GM10248 (cell line): ENCODE measurements around the gene SPC24.

Experiments
- CTCF ChIA-PET: fragments of 300-600 bp; sonication (Branson Sonifier 250); formaldehyde crosslinking; extraction: SDS; loops from one replicate; lab custom pipeline; 2021; ENCODE audit warnings: antibody characterized with exemption; lab: Yijun Ruan, JAX
- POLR2A ChIA-PET: fragments of 350-650 bp; sonication (Branson Sonifier 250); formaldehyde crosslinking; extraction: SDS; loops from one replicate; lab custom pipeline; 2020; ENCODE audit warnings: antibody characterized with exemption; lab: Yijun Ruan, JAX
- DNase-seq: peaks from one replicate; pipeline ENCODE4 v3.0.0; 2012; ENCODE audit errors: extremely low spot score
- TF ChIP-seq, protein P1 (sequence below): IDR thresholded peaks from 2 replicates; pipeline ENCODE4 v1.5.1; 2012; ENCODE audit warnings: mild to moderate bottlenecking, low read depth; ENCODE audit errors: extremely low read depth, missing control alignments, control extremely low read depth

SPC24 gene

DNA sequence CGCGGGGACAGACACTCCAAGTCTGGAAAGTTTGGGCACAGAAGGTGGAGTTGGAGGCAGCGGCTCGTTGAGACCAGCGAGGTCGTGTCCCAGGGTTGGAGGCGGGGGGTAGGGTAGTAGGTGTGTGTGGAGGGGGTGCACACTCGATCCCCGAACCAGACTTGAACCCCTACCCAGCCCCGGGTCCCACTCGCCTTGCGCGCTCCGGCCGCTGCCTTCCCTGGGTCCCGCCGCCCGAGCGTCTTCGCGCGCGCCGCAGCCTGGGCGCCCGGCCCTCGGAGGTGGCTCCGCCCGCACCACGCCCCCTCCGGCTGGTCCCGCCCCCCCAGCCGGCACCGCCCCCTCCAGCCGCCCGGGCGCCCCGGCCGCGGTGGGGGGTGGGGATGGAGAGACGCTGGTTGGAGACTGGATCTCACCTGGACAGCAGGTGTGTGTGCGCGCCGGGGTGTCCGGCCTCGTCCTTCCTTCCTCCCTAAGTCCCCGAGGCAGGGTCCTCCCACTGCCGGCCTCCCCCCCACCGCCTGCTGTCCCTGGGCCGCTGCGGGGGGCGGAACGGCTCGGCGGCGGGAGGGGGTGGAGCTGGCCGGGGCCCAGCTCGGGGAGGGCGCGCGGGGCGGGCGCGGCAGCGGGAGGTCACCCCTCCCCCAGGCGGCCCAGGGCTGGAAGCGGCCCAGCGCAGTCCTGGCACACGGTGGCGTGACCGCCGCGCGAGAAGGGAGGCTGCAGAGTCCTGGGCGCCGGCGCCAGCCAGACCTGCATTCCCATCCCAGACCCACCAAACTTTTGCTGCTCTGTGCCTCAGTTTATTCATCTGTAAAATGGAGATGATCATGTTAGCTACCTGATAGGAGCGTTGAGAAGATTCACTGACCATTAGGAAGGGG is 42.0 kb upstream of the SPC24 start, which contains the start of gene KANK2:
TSS of gene KANK2 (minus strand) at position 255 of the 884 bp plus-strand sequence. CDS start 3,034 bp downstream, outside the sequence.
- TF ChIP-seq, protein P1, sequence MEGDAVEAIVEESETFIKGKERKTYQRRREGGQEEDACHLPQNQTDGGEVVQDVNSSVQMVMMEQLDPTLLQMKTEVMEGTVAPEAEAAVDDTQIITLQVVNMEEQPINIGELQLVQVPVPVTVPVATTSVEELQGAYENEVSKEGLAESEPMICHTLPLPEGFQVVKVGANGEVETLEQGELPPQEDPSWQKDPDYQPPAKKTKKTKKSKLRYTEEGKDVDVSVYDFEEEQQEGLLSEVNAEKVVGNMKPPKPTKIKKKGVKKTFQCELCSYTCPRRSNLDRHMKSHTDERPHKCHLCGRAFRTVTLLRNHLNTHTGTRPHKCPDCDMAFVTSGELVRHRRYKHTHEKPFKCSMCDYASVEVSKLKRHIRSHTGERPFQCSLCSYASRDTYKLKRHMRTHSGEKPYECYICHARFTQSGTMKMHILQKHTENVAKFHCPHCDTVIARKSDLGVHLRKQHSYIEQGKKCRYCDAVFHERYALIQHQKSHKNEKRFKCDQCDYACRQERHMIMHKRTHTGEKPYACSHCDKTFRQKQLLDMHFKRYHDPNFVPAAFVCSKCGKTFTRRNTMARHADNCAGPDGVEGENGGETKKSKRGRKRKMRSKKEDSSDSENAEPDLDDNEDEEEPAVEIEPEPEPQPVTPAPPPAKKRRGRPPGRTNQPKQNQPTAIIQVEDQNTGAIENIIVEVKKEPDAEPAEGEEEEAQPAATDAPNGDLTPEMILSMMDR, result peak; percentile 26
- ChIA-PET POLR2A (interaction anchor here (0.6 kb wide), 2 partner anchors 16 to 358 kb away, joined by 4 to 6 read pairs; no protein-coding TSS in a partner anchor), CTCF (interaction anchor here (1.0 kb wide), 1 partner anchor 72 kb away, joined by 5 read pairs; no protein-coding TSS in a partner anchor)
- peak; percentile 98 for DNase-seq

DNA sequence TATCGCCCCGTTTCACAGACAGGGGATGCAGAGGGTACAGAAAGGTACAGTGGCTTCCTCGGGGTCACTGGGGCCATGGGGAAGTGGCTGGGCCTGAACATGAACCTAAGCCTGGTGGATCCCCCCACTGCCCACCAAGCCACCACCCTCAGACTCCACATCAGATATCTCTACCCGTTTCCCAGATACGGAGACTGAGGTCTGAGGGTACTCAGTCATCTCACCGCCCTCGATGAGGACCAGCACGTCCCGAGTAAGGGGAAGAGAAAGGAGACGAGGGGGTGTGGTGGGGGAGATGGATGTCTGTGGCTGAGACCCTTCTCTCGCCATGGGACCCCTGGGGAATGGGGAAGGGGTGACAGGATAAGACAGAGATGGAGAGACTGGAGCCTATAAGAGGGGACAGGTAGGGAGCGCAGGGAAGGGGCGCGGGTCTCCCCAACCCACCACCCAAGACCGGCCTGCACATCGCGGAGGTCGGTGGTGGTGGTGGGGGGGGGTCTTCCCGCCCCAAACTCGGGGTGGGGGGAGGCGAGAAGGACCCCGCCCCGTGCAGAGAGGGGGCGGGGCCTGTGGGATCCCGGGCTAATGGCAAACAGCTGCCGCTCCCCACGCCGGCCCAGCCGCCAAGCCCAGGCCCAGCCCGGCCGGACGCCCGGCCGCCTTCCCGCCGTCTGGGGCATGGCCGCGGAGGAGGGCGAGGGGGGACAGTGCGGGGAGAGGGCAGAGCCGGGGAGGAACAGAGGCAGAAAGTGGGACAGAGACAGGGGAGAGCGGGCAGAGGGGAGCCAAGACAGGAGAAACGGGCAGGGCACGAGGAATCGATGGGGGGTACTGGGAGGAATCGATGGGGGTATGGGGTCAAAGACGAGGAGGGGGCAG is 41.1 kb upstream of the SPC24 start:
- TF ChIP-seq, protein P1, result no peak
- DNase-seq, result peak; percentile 51
- CTCF ChIA-PET, result interaction anchor here (0.7 kb wide), 1 partner anchor 161 kb away, joined by 3 read pairs; no protein-coding TSS in a partner anchor
- POLR2A ChIA-PET, result no interaction called here

DNA sequence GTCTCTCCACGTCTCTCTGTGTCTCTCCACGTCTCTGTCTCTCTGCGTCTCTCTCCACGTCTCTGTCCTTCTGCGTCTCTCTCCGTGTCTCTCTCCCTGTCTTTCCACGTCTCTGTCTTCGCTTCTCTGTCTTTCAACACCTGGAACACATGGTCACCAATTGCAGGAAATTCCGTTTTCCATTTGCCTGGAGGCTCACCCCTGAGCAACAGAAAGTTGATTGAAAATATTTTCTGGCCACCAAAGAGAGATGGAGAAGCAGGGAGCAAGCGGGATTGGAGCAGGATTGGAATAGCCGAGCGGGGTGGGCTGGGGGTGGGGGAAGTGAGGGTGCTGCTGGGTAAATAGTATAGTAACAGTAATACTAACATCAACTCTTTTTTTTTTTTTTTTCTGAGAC is 40.1 kb upstream of the SPC24 start:
- POLR2A ChIA-PET, result no interaction called here
- TF ChIP-seq, protein P1, result no peak
- no peak for DNase-seq
- CTCF ChIA-PET, result interaction anchor here (0.7 kb wide), 1 partner anchor 160 kb away, joined by 3 read pairs; no protein-coding TSS in a partner anchor

DNA sequence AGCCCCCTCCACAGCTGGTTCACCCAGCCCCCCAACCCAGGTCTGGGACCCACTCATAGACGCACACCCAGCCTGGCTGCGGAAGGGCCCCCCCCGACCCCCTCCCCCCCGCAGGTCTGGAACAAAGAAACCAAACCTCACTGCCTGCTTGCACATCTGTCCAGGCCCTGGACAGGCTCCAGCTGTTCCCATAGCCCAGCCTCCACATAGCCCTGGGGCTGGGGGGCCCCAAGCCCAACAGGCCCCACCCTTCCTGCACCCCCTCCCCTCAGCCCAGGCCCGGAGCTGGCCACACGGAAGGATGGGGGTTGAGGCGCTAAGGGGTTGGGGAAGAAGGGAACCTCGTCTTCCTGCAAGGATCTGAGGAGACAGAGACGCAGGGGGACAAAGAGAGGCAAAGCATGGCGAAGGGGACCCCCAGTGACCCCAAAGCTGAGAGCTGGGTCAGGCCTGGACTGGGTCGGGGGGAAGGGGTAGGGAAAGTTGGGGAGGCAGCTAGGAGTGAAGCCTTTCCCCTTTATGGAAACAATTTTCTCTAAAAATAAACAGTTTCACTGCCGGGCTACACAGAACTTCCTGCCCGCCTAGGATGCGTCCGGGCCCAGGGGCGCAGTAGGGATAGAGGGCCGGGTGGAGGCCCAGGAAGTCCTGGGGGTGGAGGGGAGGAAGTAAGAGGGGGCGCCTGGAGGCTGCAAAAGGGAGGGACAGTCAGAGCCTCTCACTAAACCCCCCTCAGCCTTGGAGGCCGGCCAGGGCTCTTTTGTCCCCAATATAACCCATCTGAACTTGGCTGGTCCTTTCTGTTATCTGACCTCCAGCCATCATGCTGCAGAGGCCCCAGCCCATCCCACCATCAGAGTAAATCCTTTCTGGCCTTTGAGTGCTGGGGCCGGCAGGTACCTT is 39.3 kb upstream of the SPC24 start:
- ChIA-PET CTCF (no interaction called here), POLR2A (no interaction called here)
- TF ChIP-seq, protein P1, result no peak
- DNase-seq, result no peak

DNA sequence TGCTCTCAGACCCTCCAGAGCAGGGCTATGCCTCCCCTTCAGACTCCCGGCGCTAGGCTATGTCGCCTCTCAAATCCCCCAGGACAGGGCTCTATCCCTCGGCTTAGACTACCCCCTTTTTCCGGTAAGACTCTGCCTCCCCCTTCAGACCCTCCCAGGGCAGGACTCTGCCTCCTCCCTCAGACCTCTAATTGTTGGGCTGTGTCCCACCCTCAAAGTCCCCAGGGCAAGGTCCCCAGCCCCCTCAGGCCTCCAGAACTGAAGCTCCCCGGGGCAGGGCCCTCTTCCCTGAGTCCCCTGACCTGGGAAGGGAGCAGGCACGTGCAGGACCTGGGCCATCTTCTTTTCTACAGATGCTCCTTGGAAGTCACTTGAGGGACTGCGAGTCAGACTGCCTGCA is 38.6 kb upstream of the SPC24 start:
- ChIA-PET POLR2A (no interaction called here), CTCF (no interaction called here)
- TF ChIP-seq, protein P1, result no peak
- DNase-seq, result no peak
